ENCODE measurements around the gene KBTBD13. TPM values are rescaled to one million over a fixed set of nuclear protein-coding genes. Genes with fewer than 3 reads are reported as not detected.

KBTBD13 gene
- total RNA-seq, 1 donor from 2014 or later, result not detected

DNA sequence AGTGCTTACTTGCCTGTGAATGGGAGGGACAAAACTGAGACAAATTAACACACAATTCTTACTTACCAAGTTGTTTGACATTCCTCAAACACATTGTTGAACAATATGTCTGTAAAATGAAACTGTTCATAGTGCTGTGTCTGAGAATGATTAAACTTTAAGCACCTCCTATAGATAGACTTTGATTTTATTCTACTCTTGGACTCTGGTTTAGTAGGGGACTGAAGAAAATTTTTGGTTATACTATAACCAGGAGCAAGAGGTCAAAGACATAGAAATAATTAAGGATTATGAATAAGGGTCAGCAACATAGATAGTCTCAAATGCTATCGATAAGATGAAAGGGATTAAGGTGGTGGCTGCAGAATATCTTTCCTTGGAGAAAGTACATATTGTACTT lies 39.2 kb upstream of the KBTBD13 start:
- intact Hi-C loops (cut with micrococcal nuclease), result no loop called here
- TF ChIP-seq CTCF (IDR thresholded peaks at IDR 0.05), result no peak
- Mint-ChIP-seq H3K27ac (no peak overlapping the region), H3K27me3 (peaks cover 7% of the 10 kb centered on the region), H3K4me3 (no peak overlapping the region), H3K4me1 (peaks cover 7% of the 10 kb centered on the region), H3K36me3 (ENCODE audit: low read depth) (no peaks in the 10 kb centered on the region), H3K9me3 (no peaks in the 10 kb centered on the region)
- no peak for ATAC-seq (ENCODE audit: low read depth)
- POLR2A ChIA-PET, result no interaction called here
- CTCF ChIA-PET, result no interaction called here
- DNase-seq, result no peak

DNA sequence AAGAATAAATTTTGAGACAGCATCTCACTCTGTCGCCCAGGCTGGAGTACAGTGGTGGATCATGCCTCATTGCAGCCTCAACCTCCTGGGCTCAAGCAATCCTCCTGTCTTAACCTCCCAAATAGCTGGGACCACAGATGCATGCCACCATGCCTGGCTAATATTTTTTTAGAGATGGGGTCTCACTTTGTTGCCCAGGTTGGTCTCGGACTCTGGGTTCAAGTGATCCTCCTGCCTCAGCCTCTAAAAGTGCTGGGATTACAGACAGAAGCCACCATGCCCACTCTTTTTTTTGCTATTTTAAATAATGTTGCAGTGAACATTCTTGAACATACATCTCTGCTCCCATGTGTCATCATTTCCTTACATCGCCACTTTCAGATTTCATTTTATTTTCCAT lies 38.1 kb upstream of the KBTBD13 start:
- Mint-ChIP-seq H3K27ac (no peak overlapping the region), H3K27me3 (peaks cover 4% of the 10 kb centered on the region), H3K9me3 (no peaks in the 10 kb centered on the region), H3K4me1 (peaks cover 3% of the 10 kb centered on the region), H3K36me3 (ENCODE audit: low read depth) (no peaks in the 10 kb centered on the region), H3K4me3 (no peak overlapping the region)
- ChIA-PET CTCF (no interaction called here), POLR2A (no interaction called here)
- no peak for DNase-seq
- no peak for TF ChIP-seq CTCF (IDR thresholded peaks at IDR 0.05)
- intact Hi-C loops (cut with micrococcal nuclease), result no loop called here
- no peak for ATAC-seq (ENCODE audit: low read depth)

GRCh38 chr15:65038836-65039235 lies 37.7 kb upstream of the KBTBD13 start:
- peaks cover under 1% of the 10 kb centered on the region for H3K4me1 Mint-ChIP-seq
- DNase-seq (no peak), ATAC-seq (ENCODE audit: low read depth) (no peak)
- H3K36me3 Mint-ChIP-seq (ENCODE audit: low read depth), result no peaks in the 10 kb centered on the region
- no peaks in the 10 kb centered on the region for H3K9me3 Mint-ChIP-seq
- POLR2A ChIA-PET, result interaction anchor here (0.6 kb wide), 1 partner anchor 12 kb away, joined by 3 read pairs; no protein-coding TSS in a partner anchor
- no peak overlapping the region for H3K27ac Mint-ChIP-seq
- H3K27me3 Mint-ChIP-seq, result peaks cover 4% of the 10 kb centered on the region
- H3K4me3 Mint-ChIP-seq, result no peak overlapping the region
- intact Hi-C loops (cut with micrococcal nuclease), result no loop called here
- CTCF ChIA-PET, result no interaction called here
- TF ChIP-seq CTCF (IDR thresholded peaks at IDR 0.05), result no peak

DNA sequence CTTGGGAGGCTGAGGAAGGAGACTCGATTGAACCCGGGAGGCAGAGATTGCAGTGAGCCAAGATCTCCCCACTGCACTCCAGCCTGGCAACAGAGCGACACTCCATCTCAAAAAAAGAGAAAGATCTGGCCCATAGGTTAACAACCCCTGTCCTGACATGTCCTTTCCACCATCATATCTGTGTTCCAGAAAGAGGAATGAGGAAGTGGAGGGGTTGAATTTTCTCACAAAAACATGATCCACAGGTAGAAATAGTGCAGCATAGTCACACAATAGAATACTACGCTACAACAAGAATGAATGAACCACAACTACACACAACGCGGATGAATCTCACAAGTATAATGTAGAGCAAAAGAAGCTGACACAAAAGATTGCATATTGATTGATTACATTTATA lies 36.1 kb upstream of the KBTBD13 start:
- Mint-ChIP-seq H3K4me3 (no peak overlapping the region), H3K27ac (no peak overlapping the region), H3K4me1 (no peaks in the 10 kb centered on the region), H3K27me3 (peaks cover 4% of the 10 kb centered on the region), H3K36me3 (ENCODE audit: low read depth) (no peaks in the 10 kb centered on the region), H3K9me3 (no peaks in the 10 kb centered on the region)
- DNase-seq (no peak), ATAC-seq (ENCODE audit: low read depth) (no peak)
- ChIA-PET POLR2A (no interaction called here), CTCF (no interaction called here)
- intact Hi-C loops (cut with micrococcal nuclease), result no loop called here
- TF ChIP-seq CTCF (IDR thresholded peaks at IDR 0.05), result no peak

DNA sequence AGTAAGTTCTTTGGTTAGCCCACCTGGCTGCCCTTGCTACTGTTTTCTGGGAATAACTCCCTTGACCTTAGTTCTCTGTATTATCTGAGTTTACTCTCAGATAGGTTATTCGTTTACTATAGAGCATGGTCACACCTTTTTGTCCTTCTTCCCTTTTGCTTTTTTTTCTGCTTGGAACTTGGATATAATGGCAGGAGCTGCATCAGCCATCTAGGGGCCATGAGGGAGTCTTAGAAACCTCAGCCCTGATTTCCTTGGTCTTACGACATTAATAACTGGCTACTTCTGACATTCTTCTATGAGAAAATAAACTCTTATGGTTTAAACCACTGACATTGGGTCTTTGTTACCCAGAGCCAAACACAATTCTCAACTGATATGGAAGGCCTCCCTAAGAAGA lies 34.8 kb upstream of the KBTBD13 start:
- CTCF ChIA-PET, result no interaction called here
- intact Hi-C loops (cut with micrococcal nuclease), result no loop called here
- DNase-seq, result no peak
- no peak for TF ChIP-seq CTCF (IDR thresholded peaks at IDR 0.05)
- no peak for ATAC-seq (ENCODE audit: low read depth)
- Mint-ChIP-seq H3K4me3 (no peak overlapping the region), H3K27me3 (peaks cover 6% of the 10 kb centered on the region), H3K36me3 (ENCODE audit: low read depth) (no peaks in the 10 kb centered on the region), H3K27ac (no peak overlapping the region), H3K9me3 (no peaks in the 10 kb centered on the region), H3K4me1 (no peaks in the 10 kb centered on the region)
- POLR2A ChIA-PET, result no interaction called here
